ENCODE measurements around the gene SPATA24. TPM values are rescaled to one million over a fixed set of nuclear protein-coding genes. Genes with fewer than 3 reads are reported as not detected.
A peak's percentile ranks its signal among the peaks of the same experiment; 100 is the strongest.

SPATA24 gene
- total and polyA plus RNA-seq, 2 of the 13 experiments (the other 11 are each of a cell fraction or from before 2014, with no cell fraction given): 6.0 to 11.1 TPM

- no peak for TF ChIP-seq REL (CRISPR knock-in tag; conservative IDR thresholded peaks at IDR 0.05)
- no peak for TF ChIP-seq ARNTL (CRISPR knock-in tag; IDR thresholded peaks at IDR 0.05)
- TF ChIP-seq, protein P1, sequence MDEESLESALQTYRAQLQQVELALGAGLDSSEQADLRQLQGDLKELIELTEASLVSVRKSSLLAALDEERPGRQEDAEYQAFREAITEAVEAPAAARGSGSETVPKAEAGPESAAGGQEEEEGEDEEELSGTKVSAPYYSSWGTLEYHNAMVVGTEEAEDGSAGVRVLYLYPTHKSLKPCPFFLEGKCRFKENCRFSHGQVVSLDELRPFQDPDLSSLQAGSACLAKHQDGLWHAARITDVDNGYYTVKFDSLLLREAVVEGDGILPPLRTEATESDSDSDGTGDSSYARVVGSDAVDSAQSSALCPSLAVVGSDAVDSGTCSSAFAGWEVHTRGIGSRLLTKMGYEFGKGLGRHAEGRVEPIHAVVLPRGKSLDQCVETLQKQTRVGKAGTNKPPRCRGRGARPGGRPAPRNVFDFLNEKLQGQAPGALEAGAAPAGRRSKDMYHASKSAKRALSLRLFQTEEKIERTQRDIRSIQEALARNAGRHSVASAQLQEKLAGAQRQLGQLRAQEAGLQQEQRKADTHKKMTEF (CRISPR knock-in tag; IDR thresholded peaks at IDR 0.05): peak; percentile 89
- TF ChIP-seq ZSCAN22 (CRISPR knock-in tag; IDR thresholded peaks at IDR 0.05): no peak
- TF ChIP-seq MZF1 (CRISPR knock-in tag; IDR thresholded peaks at IDR 0.05; ENCODE audit: borderline replicate concordance): no peak
- TF ChIP-seq ZFY (CRISPR knock-in tag; IDR thresholded peaks at IDR 0.05): peak; percentile 82
- TF ChIP-seq PPARG (CRISPR knock-in tag; conservative IDR thresholded peaks at IDR 0.05): no peak
- 0 out of 2 replicates have a peak, but pooled peaks have one; percentile 34 for TF ChIP-seq NFYC (CRISPR knock-in tag; IDR thresholded peaks at IDR 0.05)
- peak; percentile 58; the same call in 1 of the 2 replicates for TF ChIP-seq TFDP1 (CRISPR knock-in tag; IDR thresholded peaks at IDR 0.05; ENCODE audit: borderline replicate concordance)
- no peak for TF ChIP-seq PHB2 (IDR thresholded peaks at IDR 0.05; ENCODE audit: partially characterized antibody)
- no peak for TF ChIP-seq U2AF2 (IDR thresholded peaks at IDR 0.05; ENCODE audit: low read depth, low read length)
- TF ChIP-seq MIER3 (CRISPR knock-in tag; IDR thresholded peaks at IDR 0.05; ENCODE audit: borderline replicate concordance): peak; percentile 27; the same call in 1 of the 2 replicates
- TF ChIP-seq GTF3A (CRISPR knock-in tag; conservative IDR thresholded peaks at IDR 0.05): no peak
- no peak for TF ChIP-seq ZNF879 (CRISPR knock-in tag; IDR thresholded peaks at IDR 0.05)
- TF ChIP-seq, protein P2, sequence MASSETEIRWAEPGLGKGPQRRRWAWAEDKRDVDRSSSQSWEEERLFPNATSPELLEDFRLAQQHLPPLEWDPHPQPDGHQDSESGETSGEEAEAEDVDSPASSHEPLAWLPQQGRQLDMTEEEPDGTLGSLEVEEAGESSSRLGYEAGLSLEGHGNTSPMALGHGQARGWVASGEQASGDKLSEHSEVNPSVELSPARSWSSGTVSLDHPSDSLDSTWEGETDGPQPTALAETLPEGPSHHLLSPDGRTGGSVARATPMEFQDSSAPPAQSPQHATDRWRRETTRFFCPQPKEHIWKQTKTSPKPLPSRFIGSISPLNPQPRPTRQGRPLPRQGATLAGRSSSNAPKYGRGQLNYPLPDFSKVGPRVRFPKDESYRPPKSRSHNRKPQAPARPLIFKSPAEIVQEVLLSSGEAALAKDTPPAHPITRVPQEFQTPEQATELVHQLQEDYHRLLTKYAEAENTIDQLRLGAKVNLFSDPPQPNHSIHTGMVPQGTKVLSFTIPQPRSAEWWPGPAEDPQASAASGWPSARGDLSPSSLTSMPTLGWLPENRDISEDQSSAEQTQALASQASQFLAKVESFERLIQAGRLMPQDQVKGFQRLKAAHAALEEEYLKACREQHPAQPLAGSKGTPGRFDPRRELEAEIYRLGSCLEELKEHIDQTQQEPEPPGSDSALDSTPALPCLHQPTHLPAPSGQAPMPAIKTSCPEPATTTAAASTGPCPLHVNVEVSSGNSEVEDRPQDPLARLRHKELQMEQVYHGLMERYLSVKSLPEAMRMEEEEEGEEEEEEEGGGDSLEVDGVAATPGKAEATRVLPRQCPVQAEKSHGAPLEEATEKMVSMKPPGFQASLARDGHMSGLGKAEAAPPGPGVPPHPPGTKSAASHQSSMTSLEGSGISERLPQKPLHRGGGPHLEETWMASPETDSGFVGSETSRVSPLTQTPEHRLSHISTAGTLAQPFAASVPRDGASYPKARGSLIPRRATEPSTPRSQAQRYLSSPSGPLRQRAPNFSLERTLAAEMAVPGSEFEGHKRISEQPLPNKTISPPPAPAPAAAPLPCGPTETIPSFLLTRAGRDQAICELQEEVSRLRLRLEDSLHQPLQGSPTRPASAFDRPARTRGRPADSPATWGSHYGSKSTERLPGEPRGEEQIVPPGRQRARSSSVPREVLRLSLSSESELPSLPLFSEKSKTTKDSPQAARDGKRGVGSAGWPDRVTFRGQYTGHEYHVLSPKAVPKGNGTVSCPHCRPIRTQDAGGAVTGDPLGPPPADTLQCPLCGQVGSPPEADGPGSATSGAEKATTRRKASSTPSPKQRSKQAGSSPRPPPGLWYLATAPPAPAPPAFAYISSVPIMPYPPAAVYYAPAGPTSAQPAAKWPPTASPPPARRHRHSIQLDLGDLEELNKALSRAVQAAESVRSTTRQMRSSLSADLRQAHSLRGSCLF (CRISPR knock-in tag; IDR thresholded peaks at IDR 0.05; ENCODE audit: borderline replicate concordance): no peak
- TF ChIP-seq MIER2 (CRISPR knock-in tag; IDR thresholded peaks at IDR 0.05): no peak
- TF ChIP-seq ZSCAN9 (CRISPR knock-in tag; IDR thresholded peaks at IDR 0.05; ENCODE audit: borderline replicate concordance): no peak
- TF ChIP-seq SP5 (CRISPR knock-in tag; IDR thresholded peaks at IDR 0.05; ENCODE audit: borderline replicate concordance, low read depth): peak; percentile 6; the same call in 1 of the 2 replicates
- TF ChIP-seq JUN (CRISPR knock-in tag; IDR thresholded peaks at IDR 0.05): no peak
- no peak for TF ChIP-seq HOXA5 (CRISPR knock-in tag; IDR thresholded peaks at IDR 0.05)
- TF ChIP-seq, protein P3, sequence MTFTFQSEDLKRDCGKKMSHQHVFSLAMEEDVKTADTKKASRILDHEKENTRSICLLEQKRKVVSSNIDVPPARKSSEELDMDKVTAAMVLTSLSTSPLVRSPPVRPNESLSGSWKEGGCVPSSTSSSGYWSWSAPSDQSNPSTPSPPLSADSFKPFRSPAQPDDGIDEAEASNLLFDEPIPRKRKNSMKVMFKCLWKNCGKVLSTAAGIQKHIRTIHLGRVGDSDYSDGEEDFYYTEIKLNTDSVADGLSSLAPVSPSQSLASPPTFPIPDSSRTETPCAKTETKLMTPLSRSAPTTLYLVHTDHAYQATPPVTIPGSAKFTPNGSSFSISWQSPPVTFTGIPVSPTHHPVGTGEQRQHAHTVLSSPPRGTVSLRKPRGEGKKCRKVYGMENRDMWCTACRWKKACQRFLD (CRISPR knock-in tag; IDR thresholded peaks at IDR 0.05; ENCODE audit: borderline replicate concordance): no peak
- TF ChIP-seq ATF1 (CRISPR knock-in tag; IDR thresholded peaks at IDR 0.05): no peak
Measured at GRCh38 chr5:139439013-139439903, 35.4 kb upstream of the SPATA24 start, which contains the start of gene DNAJC18 (continued).

Measured in HepG2 (cell line).